GM20000 (cell line): ENCODE data around the gene RTL10.
"Not testable (repeated sequence)": the region's sequence is repeated elsewhere in the genome, so short reads cannot be mapped to it uniquely, and the experiment has no call there.

ENCODE experiments used
- DNase-seq: peaks from one replicate; pipeline ENCODE4 v3.0.0; 2012; ENCODE audit warnings: low spot score
- CTCF ChIP-seq: IDR thresholded peaks from 2 replicates; pipeline ENCODE4 v1.5.1; 2012; ENCODE audit warnings: mild to moderate bottlenecking, control low read depth; ENCODE audit errors: extremely low read depth, missing control alignments

RTL10 gene

GRCh38 chr22:19832476-19833108 is 22.1 kb downstream of the RTL10 start:
- DNase-seq: no peak
- TF ChIP-seq CTCF: no peak

GRCh38 chr22:19831979-19832378 is 22.7 kb downstream of the RTL10 start:
- DNase-seq: not testable (repeated sequence)

GRCh38 chr22:19831016-19831415 is 23.7 kb downstream of the RTL10 start:
- DNase-seq: no peak
- no peak for TF ChIP-seq CTCF

GRCh38 chr22:19828035-19828401 is 26.7 kb downstream of the RTL10 start:
- TF ChIP-seq CTCF: no peak
- DNase-seq: no peak

GRCh38 chr22:19827341-19828034 is 27.2 kb downstream of the RTL10 start:
- DNase-seq: no peak
- TF ChIP-seq CTCF: no peak

- TF ChIP-seq CTCF: no peak
- DNase-seq: no peak
Measured at GRCh38 chr22:19826619-19826950, 28.1 kb downstream of the RTL10 start.

- TF ChIP-seq CTCF: no peak
- no peak for DNase-seq
Measured at GRCh38 chr22:19825904-19826618, 28.6 kb downstream of the RTL10 start.
